K562 (cell line): ENCODE results near the gene CLDN12. TPM values are rescaled to one million over a fixed set of nuclear protein-coding genes. Genes with fewer than 3 reads are reported as not detected.

ENCODE experiments used
- ATAC-seq: fragments of 200-7000 bp; cut with Tn5 transposase; 3 replicates; pipeline ENCODE4 v1.9.1; 2020; ENCODE audit warnings: moderate library complexity
- BruUV-seq: library from RNA; stranded (reverse); fragments of 400-500 nt; replicated peaks from 2 replicates; lab custom pipeline; 2021; lab: Mats Ljungman, UMichigan
- CTCF ChIA-PET: fragments of 300-600 bp; formaldehyde crosslinking; extraction: SDS; loops from one replicate; lab custom pipeline; 2021; ENCODE audit warnings: low intra/inter-chr PET ratio; lab: Yijun Ruan, JAX
- POLR2A ChIA-PET: fragments of 300-600, 350-650 bp; sonication (Branson Sonifier 250); formaldehyde crosslinking; extraction: SDS; loops from one replicate; lab custom pipeline; 2021; ENCODE audit warnings: antibody characterized with exemption, inconsistent platforms; lab: Yijun Ruan, JAX
- DNase-seq, 4 experiments: peaks; one replicate each; pipeline versions ENCODE4 v3.0.0 to v3.0.0-alpha.2; 2011 to 2018; ENCODE audit warnings: low spot score in 3 of 4, mixed read lengths in 3 of 4; ENCODE audit errors: extremely low read depth in 1 of 4
- FAIRE-seq: peaks from 2 replicates; lab custom pipeline; 2011; peaks lifted over from hg19 to GRCh38; lab: Jason Lieb, UNC
- H2AFZ ChIP-seq: 2 replicates; pipeline ENCODE4 v1.6.0; 2011; ENCODE audit warnings: low read depth, low read length, control low read depth, inconsistent platforms
- H3K27ac ChIP-seq: fragments of 200-600 bp; 3 replicates; pipeline ENCODE4 v1.8.0; 2011; ENCODE audit warnings: low read depth, mild to moderate bottlenecking, control low read depth, inconsistent platforms, low read length, moderate library complexity, mixed read lengths; ENCODE audit errors: extremely low read depth
- H3K27me3 ChIP-seq, 2 experiments: fragments of 300-600 bp in 1 of 2; 2 replicates in 1 of 2; 3 replicates in 1 of 2; pipeline versions ENCODE4 v1.6.0 to v1.8.0; 2011; ENCODE audit warnings: inconsistent platforms in 2 of 2, low read length in 2 of 2, mild to moderate bottlenecking in 1 of 2, mixed read lengths in 1 of 2, moderate library complexity in 1 of 2; ENCODE audit not compliant: control insufficient read depth in 2 of 2, insufficient read depth in 2 of 2
- H3K36me3 ChIP-seq: fragments of 300-600 bp; 3 replicates; pipeline ENCODE4 v1.8.0; 2011; ENCODE audit warnings: mild to moderate bottlenecking, low read length, inconsistent platforms; ENCODE audit not compliant: control insufficient read depth, insufficient read depth
- H3K4me1 ChIP-seq, 2 experiments: fragments of 200-600 bp in 1 of 2; replicated peaks in 1 of 2; 2 replicates in 1 of 2; 3 replicates in 1 of 2; pipeline versions ENCODE4 v1.5.1 to v1.8.0; 2011; ENCODE audit warnings: inconsistent platforms in 2 of 2, low read length in 2 of 2, mild to moderate bottlenecking in 1 of 2, mixed read lengths in 1 of 2, moderate library complexity in 1 of 2; ENCODE audit not compliant: control insufficient read depth in 2 of 2, insufficient read depth in 2 of 2
- H3K4me2 ChIP-seq: 2 replicates; pipeline ENCODE4 v1.6.1; 2011; ENCODE audit warnings: low read length, control low read depth, inconsistent platforms, mixed read lengths; ENCODE audit not compliant: insufficient read depth
- H3K4me3 ChIP-seq: fragments of 200-600 bp; sonication (generic), shearing (Covaris generic); 2 replicates; pipeline ENCODE4 v1.5.1; 2016; ENCODE audit warnings: control low read depth, inconsistent platforms
- H3K79me2 ChIP-seq: fragments of 200-600 bp; 3 replicates; pipeline ENCODE4 v1.8.0; 2011; ENCODE audit warnings: low read length, inconsistent platforms; ENCODE audit not compliant: control insufficient read depth, insufficient read depth
- H3K9ac ChIP-seq, 2 experiments: 2 replicates each; pipeline versions ENCODE4 v1.6.0 to v1.6.1; 2011; ENCODE audit warnings: low read depth in 2 of 2, low read length in 2 of 2, control low read depth in 1 of 2, inconsistent platforms in 1 of 2, mild to moderate bottlenecking in 1 of 2, mixed read lengths in 1 of 2; ENCODE audit not compliant: insufficient read depth in 1 of 2
- H3K9me1 ChIP-seq: one replicate; pipeline ENCODE4 v1.6.0; 2011; ENCODE audit warnings: inconsistent platforms, mild to moderate bottlenecking, low read length, moderate library complexity; ENCODE audit not compliant: control insufficient read depth, insufficient read depth
- H3K9me3 ChIP-seq: replicated peaks from 2 replicates; pipeline ENCODE4 v1.5.1; 2011; ENCODE audit warnings: low read depth, low read length, inconsistent platforms; ENCODE audit not compliant: control insufficient read depth, insufficient read depth
- H4K20me1 ChIP-seq: replicated peaks from 2 replicates; pipeline ENCODE4 v1.6.1; 2011; ENCODE audit warnings: low read length, inconsistent platforms, mixed read lengths; ENCODE audit not compliant: control insufficient read depth, insufficient read depth
- CXXC5 ChIP-seq: fragments of 250-450 bp; sonication (Bioruptor Pico); IDR thresholded peaks from 2 replicates; pipeline ENCODE4 v1.8.0; 2022; ENCODE audit warnings: inconsistent platforms, mild to moderate bottlenecking, moderate library complexity
- DACH1 ChIP-seq: fragments of 450-650 bp; IDR thresholded peaks from 2 replicates; pipeline ENCODE4 v1.6.1; 2018; ENCODE audit not compliant: partially characterized antibody
- FOS ChIP-seq: IDR thresholded peaks from 3 replicates; pipeline ENCODE4 v1.6.1; 2011; ENCODE audit not compliant: insufficient read length; ENCODE audit errors: extremely low read depth
- HNRNPLL ChIP-seq: fragments of 200-400 bp; formaldehyde crosslinking; IDR thresholded peaks from 2 replicates; pipeline ENCODE4 v1.6.1; 2017; ENCODE audit warnings: low read length, low read depth, mild to moderate bottlenecking; ENCODE audit not compliant: poor library complexity, severe bottlenecking
- WGBS: fragments of 100-300 bp; shearing (Covaris generic); methylation state at CpG from one replicate; pipeline ENCODE4 v1.1.6; 2016; ENCODE audit warnings: low coverage, mixed read lengths; ENCODE audit not compliant: insufficient coverage; ENCODE audit errors: missing lambda C conversion rate; 5-methylcytosine and 5-hydroxymethylcytosine counted together
- in situ Hi-C: fragments of 300-500 bp; cut with MboI; formaldehyde crosslinking; loops from 4 replicates; pipeline ENCODE4 v1.15.0; 2018; ENCODE audit warnings: inconsistent platforms, mixed read lengths
- intact Hi-C: fragments of 100-400 bp; cut with micrococcal nuclease; formaldehyde crosslinking; loops from 2 replicates; pipeline ENCODE4 v1.14.2; 2022
- polyA plus RNA-seq, 8 experiments: library from polyadenylated mRNA; depleted of rRNA in 4 of 8; stranded (reverse) in 5 of 8; unstranded in 3 of 8; fragments of >200 nt; fragmentation: Nextera tagmentation in 2 of 8; fragmentation: Illumina TruSeq in 1 of 8; extraction: Ambion mirVana in 2 of 8; extraction: Trizol in 1 of 8; gene quantifications; 2 replicates each; pipeline versions ENCODE4 v1.2.1 to v1.2.3, GENCODE V29; 2011 to 2014; ENCODE audit warnings: inconsistent platforms in 1 of 8, missing spikeins in 1 of 8
- total RNA-seq, 7 experiments: library from RNA; depleted of rRNA in 6 of 7; stranded (reverse); fragments of >200 nt in 6 of 7; fragmentation: Illumina TruSeq in 2 of 7; extraction: Trizol in 2 of 7; gene quantifications; 2 replicates each; pipeline versions ENCODE4 v1.2.1 to v1.2.3, GENCODE V29; 2011 to 2021; ENCODE audit warnings: low replicate concordance in 1 of 7
- TF ChIP-seq, protein P1 (sequence below): fragments of 200-600 bp; sonication (generic); IDR thresholded peaks from one replicate; pipeline ENCODE4 v1.6.1; 2012; ENCODE audit warnings: mild to moderate bottlenecking, low read depth, low read length, inconsistent platforms
- TF ChIP-seq, protein P2 (sequence below): fragments of 450-650 bp; IDR thresholded peaks from 2 replicates; pipeline ENCODE4 v1.6.1; 2016; ENCODE audit warnings: missing biosample characterization, missing genetic modification characterization

Gene CLDN12
- total and polyA plus RNA-seq, 9 of the 15 experiments (the other 6 are each of a cell fraction or from before 2014, with no cell fraction given) = 5.8 to 42.2 (median 15.8) TPM

DNA sequence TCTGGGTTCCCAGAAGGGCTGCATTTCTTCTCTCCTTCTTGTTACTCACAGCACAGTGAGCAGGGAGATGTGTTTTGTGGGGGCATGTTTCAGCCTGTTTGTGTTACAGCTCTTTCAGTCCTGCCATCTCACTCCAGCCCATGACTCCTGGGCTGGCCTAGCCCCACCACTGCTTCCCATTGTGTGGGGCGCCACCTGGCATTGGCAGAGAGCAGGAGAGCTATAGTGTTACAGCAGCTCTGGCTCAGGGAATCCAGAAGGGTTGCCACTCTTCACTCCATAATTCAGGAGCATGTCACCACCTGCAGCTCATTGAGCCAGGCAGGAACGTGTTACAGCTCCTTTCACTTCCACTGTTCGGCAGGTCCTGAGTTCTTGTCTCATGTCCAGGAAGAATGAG lies 30.0 kb downstream of the CLDN12 start:
- Histone ChIP-seq H3K79me2 (no peaks in the 10 kb centered on the region), H3K9ac (no peak overlapping the region), H4K20me1 (no peaks in the 10 kb centered on the region), H3K4me1 (no peaks in the 10 kb centered on the region), H3K36me3 (no peaks in the 10 kb centered on the region), H3K9me1 (no peaks in the 10 kb centered on the region), H3K4me2 (no peak overlapping the region), H3K27me3 (no peaks in the 10 kb centered on the region; a peak in 1 of 5 replicates), H3K9me3 (0 out of 2 replicates have a peak, but pooled peaks cover 2% of the 10 kb centered on the region), H3K27ac (no peak overlapping the region), H3K4me3 (no peak overlapping the region), H2AFZ (no peak overlapping the region)
- intact Hi-C loops (no loop called here), in situ Hi-C loops (loop anchor here (5.0 to 10.0 kb wide), 2 partner anchors 266 to 1888 kb away; no protein-coding TSS in a partner anchor)
- no peak for DNase-seq
- no TSS peak for BruUV-seq
- WGBS = 0% methylated on average over 3 of the region's 3 CpGs
- FAIRE-seq = no peak
- ChIA-PET CTCF (no interaction called here), POLR2A (no interaction called here)
- ATAC-seq = no peak
- TF ChIP-seq, protein P1, sequence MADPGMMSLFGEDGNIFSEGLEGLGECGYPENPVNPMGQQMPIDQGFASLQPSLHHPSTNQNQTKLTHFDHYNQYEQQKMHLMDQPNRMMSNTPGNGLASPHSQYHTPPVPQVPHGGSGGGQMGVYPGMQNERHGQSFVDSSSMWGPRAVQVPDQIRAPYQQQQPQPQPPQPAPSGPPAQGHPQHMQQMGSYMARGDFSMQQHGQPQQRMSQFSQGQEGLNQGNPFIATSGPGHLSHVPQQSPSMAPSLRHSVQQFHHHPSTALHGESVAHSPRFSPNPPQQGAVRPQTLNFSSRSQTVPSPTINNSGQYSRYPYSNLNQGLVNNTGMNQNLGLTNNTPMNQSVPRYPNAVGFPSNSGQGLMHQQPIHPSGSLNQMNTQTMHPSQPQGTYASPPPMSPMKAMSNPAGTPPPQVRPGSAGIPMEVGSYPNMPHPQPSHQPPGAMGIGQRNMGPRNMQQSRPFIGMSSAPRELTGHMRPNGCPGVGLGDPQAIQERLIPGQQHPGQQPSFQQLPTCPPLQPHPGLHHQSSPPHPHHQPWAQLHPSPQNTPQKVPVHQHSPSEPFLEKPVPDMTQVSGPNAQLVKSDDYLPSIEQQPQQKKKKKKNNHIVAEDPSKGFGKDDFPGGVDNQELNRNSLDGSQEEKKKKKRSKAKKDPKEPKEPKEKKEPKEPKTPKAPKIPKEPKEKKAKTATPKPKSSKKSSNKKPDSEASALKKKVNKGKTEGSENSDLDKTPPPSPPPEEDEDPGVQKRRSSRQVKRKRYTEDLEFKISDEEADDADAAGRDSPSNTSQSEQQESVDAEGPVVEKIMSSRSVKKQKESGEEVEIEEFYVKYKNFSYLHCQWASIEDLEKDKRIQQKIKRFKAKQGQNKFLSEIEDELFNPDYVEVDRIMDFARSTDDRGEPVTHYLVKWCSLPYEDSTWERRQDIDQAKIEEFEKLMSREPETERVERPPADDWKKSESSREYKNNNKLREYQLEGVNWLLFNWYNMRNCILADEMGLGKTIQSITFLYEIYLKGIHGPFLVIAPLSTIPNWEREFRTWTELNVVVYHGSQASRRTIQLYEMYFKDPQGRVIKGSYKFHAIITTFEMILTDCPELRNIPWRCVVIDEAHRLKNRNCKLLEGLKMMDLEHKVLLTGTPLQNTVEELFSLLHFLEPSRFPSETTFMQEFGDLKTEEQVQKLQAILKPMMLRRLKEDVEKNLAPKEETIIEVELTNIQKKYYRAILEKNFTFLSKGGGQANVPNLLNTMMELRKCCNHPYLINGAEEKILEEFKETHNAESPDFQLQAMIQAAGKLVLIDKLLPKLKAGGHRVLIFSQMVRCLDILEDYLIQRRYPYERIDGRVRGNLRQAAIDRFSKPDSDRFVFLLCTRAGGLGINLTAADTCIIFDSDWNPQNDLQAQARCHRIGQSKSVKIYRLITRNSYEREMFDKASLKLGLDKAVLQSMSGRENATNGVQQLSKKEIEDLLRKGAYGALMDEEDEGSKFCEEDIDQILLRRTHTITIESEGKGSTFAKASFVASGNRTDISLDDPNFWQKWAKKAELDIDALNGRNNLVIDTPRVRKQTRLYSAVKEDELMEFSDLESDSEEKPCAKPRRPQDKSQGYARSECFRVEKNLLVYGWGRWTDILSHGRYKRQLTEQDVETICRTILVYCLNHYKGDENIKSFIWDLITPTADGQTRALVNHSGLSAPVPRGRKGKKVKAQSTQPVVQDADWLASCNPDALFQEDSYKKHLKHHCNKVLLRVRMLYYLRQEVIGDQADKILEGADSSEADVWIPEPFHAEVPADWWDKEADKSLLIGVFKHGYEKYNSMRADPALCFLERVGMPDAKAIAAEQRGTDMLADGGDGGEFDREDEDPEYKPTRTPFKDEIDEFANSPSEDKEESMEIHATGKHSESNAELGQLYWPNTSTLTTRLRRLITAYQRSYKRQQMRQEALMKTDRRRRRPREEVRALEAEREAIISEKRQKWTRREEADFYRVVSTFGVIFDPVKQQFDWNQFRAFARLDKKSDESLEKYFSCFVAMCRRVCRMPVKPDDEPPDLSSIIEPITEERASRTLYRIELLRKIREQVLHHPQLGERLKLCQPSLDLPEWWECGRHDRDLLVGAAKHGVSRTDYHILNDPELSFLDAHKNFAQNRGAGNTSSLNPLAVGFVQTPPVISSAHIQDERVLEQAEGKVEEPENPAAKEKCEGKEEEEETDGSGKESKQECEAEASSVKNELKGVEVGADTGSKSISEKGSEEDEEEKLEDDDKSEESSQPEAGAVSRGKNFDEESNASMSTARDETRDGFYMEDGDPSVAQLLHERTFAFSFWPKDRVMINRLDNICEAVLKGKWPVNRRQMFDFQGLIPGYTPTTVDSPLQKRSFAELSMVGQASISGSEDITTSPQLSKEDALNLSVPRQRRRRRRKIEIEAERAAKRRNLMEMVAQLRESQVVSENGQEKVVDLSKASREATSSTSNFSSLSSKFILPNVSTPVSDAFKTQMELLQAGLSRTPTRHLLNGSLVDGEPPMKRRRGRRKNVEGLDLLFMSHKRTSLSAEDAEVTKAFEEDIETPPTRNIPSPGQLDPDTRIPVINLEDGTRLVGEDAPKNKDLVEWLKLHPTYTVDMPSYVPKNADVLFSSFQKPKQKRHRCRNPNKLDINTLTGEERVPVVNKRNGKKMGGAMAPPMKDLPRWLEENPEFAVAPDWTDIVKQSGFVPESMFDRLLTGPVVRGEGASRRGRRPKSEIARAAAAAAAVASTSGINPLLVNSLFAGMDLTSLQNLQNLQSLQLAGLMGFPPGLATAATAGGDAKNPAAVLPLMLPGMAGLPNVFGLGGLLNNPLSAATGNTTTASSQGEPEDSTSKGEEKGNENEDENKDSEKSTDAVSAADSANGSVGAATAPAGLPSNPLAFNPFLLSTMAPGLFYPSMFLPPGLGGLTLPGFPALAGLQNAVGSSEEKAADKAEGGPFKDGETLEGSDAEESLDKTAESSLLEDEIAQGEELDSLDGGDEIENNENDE = no peak
- TF ChIP-seq, protein P2, sequence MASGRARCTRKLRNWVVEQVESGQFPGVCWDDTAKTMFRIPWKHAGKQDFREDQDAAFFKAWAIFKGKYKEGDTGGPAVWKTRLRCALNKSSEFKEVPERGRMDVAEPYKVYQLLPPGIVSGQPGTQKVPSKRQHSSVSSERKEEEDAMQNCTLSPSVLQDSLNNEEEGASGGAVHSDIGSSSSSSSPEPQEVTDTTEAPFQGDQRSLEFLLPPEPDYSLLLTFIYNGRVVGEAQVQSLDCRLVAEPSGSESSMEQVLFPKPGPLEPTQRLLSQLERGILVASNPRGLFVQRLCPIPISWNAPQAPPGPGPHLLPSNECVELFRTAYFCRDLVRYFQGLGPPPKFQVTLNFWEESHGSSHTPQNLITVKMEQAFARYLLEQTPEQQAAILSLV (tag) = no peak
- TF ChIP-seq FOS (no peak), DACH1 (no peak), CXXC5 (CRISPR knock-in tag) (no peak), HNRNPLL (no peak)
